Measurements from ENCODE around the gene APC2. TPM values are rescaled to one million over a fixed set of nuclear protein-coding genes. Genes with fewer than 3 reads are reported as not detected.

Gene APC2
- total and polyA plus RNA-seq, 7 donors, result 0.01 to 0.06 (median 0.04) TPM; not detected in 1

DNA sequence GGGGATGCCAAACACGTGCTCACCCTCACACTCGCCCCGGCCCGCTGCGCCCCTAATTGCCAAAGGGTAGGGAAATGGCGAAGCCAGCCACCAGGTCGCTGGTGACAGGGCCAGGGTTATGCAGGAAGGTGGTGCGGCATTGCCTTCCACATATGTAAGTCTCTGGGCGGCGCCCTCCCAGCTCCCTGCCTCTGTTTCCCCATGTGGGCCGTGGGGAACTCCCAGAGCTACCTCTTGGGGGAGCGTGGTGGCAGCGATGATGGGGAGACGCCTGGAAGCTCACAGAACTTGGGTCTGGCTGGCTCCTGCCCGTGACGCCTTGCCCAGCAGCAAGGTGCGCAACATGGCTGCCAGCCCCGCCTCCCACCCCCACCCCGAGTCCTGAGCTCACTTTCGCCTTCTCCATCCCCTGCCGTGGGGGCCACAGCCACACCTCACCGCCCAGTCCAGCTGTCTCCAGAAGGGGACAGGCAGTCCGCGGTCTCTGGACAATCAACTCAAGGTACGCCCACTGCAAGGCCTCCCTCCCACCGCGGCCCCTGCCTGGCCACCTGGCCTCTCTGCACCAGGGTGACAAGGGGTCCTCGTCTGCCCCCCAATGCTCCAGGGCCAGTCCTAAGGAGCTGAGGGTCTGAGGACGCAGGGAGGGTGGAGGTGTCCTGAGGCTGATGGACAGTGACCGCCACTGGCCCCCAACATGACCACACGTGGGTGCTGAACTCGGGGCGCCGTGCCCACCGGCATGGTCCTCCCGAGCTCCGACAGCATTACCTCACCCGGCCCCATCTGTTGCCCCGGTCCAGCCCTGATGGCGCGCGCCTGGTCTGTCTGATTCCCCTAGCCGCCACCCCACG is 22.5 kb downstream of the APC2 start:
- intact Hi-C loops (cut with DNase I), result loop anchor here in 1 of 2 donors (1.0 kb wide), 1 partner anchor 26 kb away; no protein-coding TSS in a partner anchor
- peaks cover 47% of the 10 kb centered on the region for H3K4me1 ChIP-seq

DNA sequence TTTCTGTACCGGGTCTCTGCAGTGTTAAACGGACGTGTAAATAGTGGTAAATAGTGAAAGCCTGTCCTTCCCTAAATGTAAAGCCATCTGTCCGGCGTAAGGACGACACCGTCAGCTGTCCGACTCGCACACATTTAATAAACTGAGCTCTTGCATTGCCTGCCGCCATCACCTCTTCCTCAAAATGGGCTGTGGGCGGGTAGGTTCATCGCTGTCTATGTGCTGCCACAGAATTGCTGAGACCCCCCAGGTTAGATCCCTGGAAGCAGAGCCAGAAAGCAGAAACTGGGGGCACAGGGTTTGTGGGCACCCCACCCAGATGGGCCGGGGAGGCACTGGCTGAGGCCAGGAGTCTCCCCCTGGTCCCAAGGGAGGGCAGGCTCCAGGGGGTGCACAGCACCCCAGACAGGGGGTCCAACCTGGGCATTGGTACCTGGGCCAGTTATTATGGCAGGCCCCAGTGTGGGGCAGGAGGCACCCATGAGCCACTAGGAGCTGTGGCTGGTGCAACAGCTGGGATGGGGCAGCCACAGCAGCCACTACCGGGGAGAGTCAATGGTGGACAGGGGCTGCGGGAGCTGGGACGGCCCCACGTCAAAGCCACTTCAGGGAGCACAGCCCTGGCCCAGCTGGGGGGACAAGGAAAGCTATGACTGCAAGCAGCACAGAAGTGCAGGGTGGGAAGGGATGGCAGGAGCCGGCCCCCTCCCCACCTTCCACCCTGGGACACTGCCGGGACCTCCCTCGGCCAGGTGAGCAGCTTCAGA is 23.3 kb downstream of the APC2 start:
- H3K27me3 ChIP-seq (ENCODE audit: insufficient read depth in 3 of 3, low read length in 2 of 3), result peaks cover 0 to 48% (median 45%) of the 10 kb centered on the region in 3 donors
- intact Hi-C loops (cut with DNase I), result no loop called here
- TF ChIP-seq CTCF (IDR thresholded peaks at IDR 0.05), result no peak
- ATAC-seq (peak in 1 of 4 donors; percentile 5), DNase-seq (peak in 1 of 2 donors; percentile 49)
- H3K4me1 ChIP-seq, result peaks cover 47% of the 10 kb centered on the region
- WGBS, 3 donors, result 46 to 60% (median 51%) methylated on average over 19 to 20 of the region's 20 CpGs
- H3K4me3 ChIP-seq, result no peak overlapping the region
- no peaks in the 10 kb centered on the region for H3K9me3 ChIP-seq
- H3K27ac ChIP-seq, result no peak overlapping the region
- peaks cover 0 to 18% of the 10 kb centered on the region in 2 donors for H3K36me3 ChIP-seq (ENCODE audit: insufficient read depth in 1 of 2, low read depth in 1 of 2)

More for the DNA sequence above, 22.5 kb downstream of the APC2 start:
- Histone ChIP-seq H3K4me3 (no peak overlapping the region), H3K27me3 (ENCODE audit: insufficient read depth in 3 of 3, low read length in 2 of 3) (peaks cover 0 to 56% (median 52%) of the 10 kb centered on the region in 3 donors), H3K36me3 (ENCODE audit: insufficient read depth in 1 of 2, low read depth in 1 of 2) (peaks cover 0 to 18% of the 10 kb centered on the region in 2 donors), H3K9me3 (no peaks in the 10 kb centered on the region), H3K27ac (no peak overlapping the region)
- ATAC-seq (no peak), DNase-seq (peak in 1 of 2 donors; percentile 42)
- TF ChIP-seq CTCF (IDR thresholded peaks at IDR 0.05), result no peak
- 33 to 34% (median 33%) methylated on average over 37 to 44 of the region's 44 CpGs for WGBS, 3 donors

GRCh38 chr19:1474011-1474764 is 24.3 kb downstream of the APC2 start:
- H3K36me3 ChIP-seq (ENCODE audit: insufficient read depth in 1 of 2, low read depth in 1 of 2), result peaks cover 0 to 18% of the 10 kb centered on the region in 2 donors
- no peak overlapping the region for H3K27ac ChIP-seq
- ATAC-seq (peak; percentile 35 to 52 (median 42)), DNase-seq (peak in 1 of 2 donors; percentile 69)
- peaks cover 0 to 42% (median 36%) of the 10 kb centered on the region in 3 donors for H3K27me3 ChIP-seq (ENCODE audit: insufficient read depth in 3 of 3, low read length in 2 of 3)
- intact Hi-C loops (cut with DNase I), result no loop called here
- WGBS, 3 donors, result 56 to 65% (median 56%) methylated on average over 31 of the region's 31 CpGs
- H3K4me3 ChIP-seq, result no peak overlapping the region
- H3K4me1 ChIP-seq, result peaks cover 41% of the 10 kb centered on the region
- H3K9me3 ChIP-seq, result no peaks in the 10 kb centered on the region
- TF ChIP-seq CTCF (IDR thresholded peaks at IDR 0.05), result no peak

DNA sequence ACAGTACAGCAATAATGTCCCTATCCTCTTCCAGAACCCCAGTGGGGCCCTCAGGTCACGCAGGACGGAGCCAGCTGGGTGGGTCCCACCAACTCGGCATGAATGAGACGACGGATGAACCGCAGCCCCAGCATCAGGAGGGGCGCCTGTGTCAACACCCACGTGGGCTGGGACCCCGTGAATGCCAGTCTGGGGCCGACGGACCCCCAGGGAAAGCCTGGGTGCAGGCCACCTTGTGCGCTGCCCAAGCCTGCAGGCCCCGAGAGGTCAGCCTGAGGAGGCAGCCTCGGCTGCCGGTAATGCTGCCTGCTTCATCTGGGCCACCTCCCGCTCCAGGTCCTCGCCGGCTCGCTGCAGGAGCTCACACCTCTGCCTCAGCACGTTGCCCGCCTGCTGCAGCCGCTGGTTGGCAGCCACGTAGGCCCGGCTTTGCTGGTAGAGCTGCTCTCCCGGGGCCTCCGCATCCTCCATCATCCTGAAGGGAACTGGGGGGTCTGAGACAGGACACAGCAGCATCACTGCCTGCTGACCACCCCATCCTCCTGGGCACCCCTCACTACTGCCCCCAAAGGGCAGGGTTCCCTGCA is 24.9 kb downstream of the APC2 start:
- DNase-seq (peak; percentile 14 to 56), ATAC-seq (no peak)
- peaks cover 0 to 18% of the 10 kb centered on the region in 2 donors for H3K36me3 ChIP-seq (ENCODE audit: insufficient read depth in 1 of 2, low read depth in 1 of 2)
- WGBS, 3 donors, result 82 to 94% (median 86%) methylated on average over 17 to 26 of the region's 26 CpGs
- H3K27me3 ChIP-seq (ENCODE audit: insufficient read depth in 3 of 3, low read length in 2 of 3), result peaks cover 0 to 37% (median 31%) of the 10 kb centered on the region in 3 donors
- no peak overlapping the region for H3K27ac ChIP-seq
- H3K4me3 ChIP-seq, result no peak overlapping the region
- intact Hi-C loops (cut with DNase I), result no loop called here
- TF ChIP-seq CTCF (IDR thresholded peaks at IDR 0.05), result no peak
- no peaks in the 10 kb centered on the region for H3K9me3 ChIP-seq
- H3K4me1 ChIP-seq, result peaks cover 38% of the 10 kb centered on the region
